Erythroblast (primary cell): ENCODE results near the gene FSTL4.

ENCODE experiments used
- GATA1 ChIP-seq: IDR thresholded peaks from 2 replicates; pipeline ENCODE4 v1.6.1; 2011; ENCODE audit warnings: low read depth, mild to moderate bottlenecking, control low read depth, low read length, moderate library complexity
- POLR2A ChIP-seq: IDR thresholded peaks from 2 replicates; pipeline ENCODE4 v1.6.1; 2011; ENCODE audit warnings: mild to moderate bottlenecking, low read length

GRCh38 chr5:133222521-133222920 lies 389.8 kb downstream of the FSTL4 start:
- TF ChIP-seq POLR2A (no peak), GATA1 (no peak)
